Measurements from ENCODE around the gene ADD3. TPM values are rescaled to one million over a fixed set of nuclear protein-coding genes. Genes with fewer than 3 reads are reported as not detected.
A peak's percentile ranks its signal among the peaks of the same experiment; 100 is the strongest.
"Not testable (repeated sequence)": the region's sequence is repeated elsewhere in the genome, so short reads cannot be mapped to it uniquely, and the experiment has no call there.

Gene ADD3
- total and polyA plus RNA-seq, 8 donors, result 31.9 to 83.3 (median 47.2) TPM

GRCh38 chr10:109979215-109979614 lies 28.6 kb upstream of the ADD3 start:
- no peaks in the 10 kb centered on the region for H3K27me3 ChIP-seq
- H3K9me3 ChIP-seq, result peaks cover 0 to 3% (median 0%) of the 10 kb centered on the region in 4 donors
- DNase-seq (no peak), ATAC-seq (no peak), FAIRE-seq (no peak)
- H3K27ac ChIP-seq, result no peak overlapping the region
- H3K4me1 ChIP-seq, result peaks cover 17 to 45% (median 18%) of the 10 kb centered on the region in 3 donors
- intact Hi-C loops (cut with DNase I), result no loop called here
- no peaks in the 10 kb centered on the region for H3K36me3 ChIP-seq
- H3K4me3 ChIP-seq, result no peak overlapping the region
- TF ChIP-seq CTCF (IDR thresholded peaks at IDR 0.05), result no peak
- WGBS, 2 donors, result 89% methylated on average over 2 of the region's 2 CpGs

GRCh38 chr10:109981650-109982049 lies 26.1 kb upstream of the ADD3 start:
- Histone ChIP-seq H3K27me3 (no peaks in the 10 kb centered on the region), H3K4me1 (peaks cover 6 to 28% (median 8%) of the 10 kb centered on the region in 3 donors), H3K27ac (peak overlapping the region in 1 of 4 donors; percentile 1), H3K9me3 (peaks cover 0 to 3% (median 0%) of the 10 kb centered on the region in 4 donors), H3K4me3 (no peak overlapping the region), H3K36me3 (no peaks in the 10 kb centered on the region)
- FAIRE-seq (no peak), DNase-seq (no peak), ATAC-seq (peak in 2 of 4 donors; percentile 5 to 9)
- no peak for TF ChIP-seq CTCF (IDR thresholded peaks at IDR 0.05)
- WGBS, 2 donors, result 50 to 55% methylated on average over 2 of the region's 2 CpGs
- intact Hi-C loops (cut with DNase I), result no loop called here

GRCh38 chr10:109982123-109982522 lies 25.7 kb upstream of the ADD3 start:
- DNase-seq (no peak), FAIRE-seq (peak; percentile 13), ATAC-seq (peak in 3 of 4 donors; percentile 23 to 49 (median 24))
- TF ChIP-seq CTCF (IDR thresholded peaks at IDR 0.05), result no peak
- Histone ChIP-seq H3K27me3 (no peaks in the 10 kb centered on the region), H3K27ac (peak overlapping the region in 1 of 4 donors; percentile 1), H3K4me1 (peaks cover 3 to 23% (median 6%) of the 10 kb centered on the region in 3 donors), H3K9me3 (peaks cover 0 to 3% (median 0%) of the 10 kb centered on the region in 4 donors), H3K36me3 (no peaks in the 10 kb centered on the region), H3K4me3 (no peak overlapping the region)
- intact Hi-C loops (cut with DNase I), result no loop called here
- WGBS, 2 donors, result 62 to 73% methylated on average over 3 of the region's 3 CpGs

GRCh38 chr10:109982812-109983211 lies 25.0 kb upstream of the ADD3 start:
- intact Hi-C loops (cut with DNase I), result no loop called here
- H3K4me3 ChIP-seq, result no peak overlapping the region
- FAIRE-seq (no peak), ATAC-seq (no peak), DNase-seq (no peak)
- peaks cover 0 to 3% (median 0%) of the 10 kb centered on the region in 4 donors for H3K9me3 ChIP-seq
- TF ChIP-seq CTCF (IDR thresholded peaks at IDR 0.05), result no peak
- H3K27me3 ChIP-seq, result no peaks in the 10 kb centered on the region
- WGBS, 2 donors, result 71 to 95% methylated on average over 1 of the region's 1 CpG
- H3K4me1 ChIP-seq, result peaks cover 0 to 16% (median 4%) of the 10 kb centered on the region in 3 donors
- H3K36me3 ChIP-seq, result no peaks in the 10 kb centered on the region
- no peak overlapping the region for H3K27ac ChIP-seq

- Histone ChIP-seq H3K27me3 (no peaks in the 10 kb centered on the region), H3K9me3 (peaks cover 0 to 3% (median 0%) of the 10 kb centered on the region in 4 donors), H3K4me3 (no peak overlapping the region), H3K27ac (no peak overlapping the region), H3K36me3 (no peaks in the 10 kb centered on the region), H3K4me1 (peaks cover 0 to 8% (median 0%) of the 10 kb centered on the region in 3 donors)
- WGBS, 2 donors, result 94 to 96% methylated on average over 2 of the region's 2 CpGs
- TF ChIP-seq CTCF (IDR thresholded peaks at IDR 0.05), result no peak
- intact Hi-C loops (cut with DNase I), result no loop called here
- no peak for FAIRE-seq
- no peak for ATAC-seq
- DNase-seq, result no peak
Observed at GRCh38 chr10:109984013-109984412, 23.8 kb upstream of the ADD3 start.

- intact Hi-C loops (cut with DNase I); ATAC-seq; H3K9me3 ChIP-seq; H3K27me3 ChIP-seq; DNase-seq; H3K36me3 ChIP-seq; FAIRE-seq; H3K4me3 ChIP-seq; H3K27ac ChIP-seq; H3K4me1 ChIP-seq: not testable (repeated sequence)
- WGBS, 2 donors, result 93 to 96% methylated on average over 3 of the region's 3 CpGs
Observed at GRCh38 chr10:109985768-109986167, 22.0 kb upstream of the ADD3 start.

Data from pancreas (tissue), 10 donors.